Measurements from ENCODE around the gene CCT4.
A peak's percentile ranks its signal among the peaks of the same experiment; 100 is the strongest.
"Not testable (repeated sequence)": the region's sequence is repeated elsewhere in the genome, so short reads cannot be mapped to it uniquely, and the experiment has no call there.

The CCT4 gene

DNA sequence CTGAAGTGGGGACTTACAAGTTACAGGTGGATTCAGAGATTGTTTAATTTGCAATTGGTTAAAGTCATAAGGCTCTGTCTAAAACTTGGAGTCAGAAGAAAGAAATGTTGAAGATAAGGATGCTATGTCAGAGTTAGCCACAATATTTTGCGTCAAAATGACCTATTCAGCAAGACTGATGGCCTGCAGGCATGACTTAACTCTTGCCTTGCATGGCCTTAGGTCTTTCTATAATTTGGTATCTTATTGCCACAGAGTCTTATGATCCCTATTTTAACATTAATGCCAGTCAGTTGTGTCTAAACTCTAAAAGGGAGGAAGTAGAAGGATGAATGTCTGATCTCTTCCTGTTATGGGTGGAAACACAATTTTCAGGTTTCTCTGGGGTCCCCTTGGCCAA, 11.8 kb upstream of the CCT4 start:
- no peaks in the 10 kb centered on the region for H3K9me3 Mint-ChIP-seq (ENCODE audit: low read depth)

DNA sequence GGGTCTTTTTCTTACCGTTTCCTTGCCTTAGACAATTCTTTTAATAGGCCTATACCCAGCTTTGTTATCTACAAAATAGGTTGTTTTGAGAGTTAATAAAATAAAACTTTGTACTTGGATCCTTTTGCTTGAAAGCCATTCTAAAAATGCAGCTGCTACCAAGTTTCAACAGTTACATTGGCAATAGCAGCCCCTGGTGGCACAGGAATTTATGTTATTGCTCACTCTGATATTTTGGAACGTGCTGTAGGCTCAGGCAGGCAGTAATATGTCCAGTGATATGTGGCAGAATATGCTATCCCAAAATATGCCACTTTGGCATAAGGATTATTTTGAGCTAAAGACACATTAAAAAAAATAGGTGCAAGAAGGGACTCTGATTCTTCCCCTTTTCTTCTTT, 10.4 kb upstream of the CCT4 start:
- H3K36me3 Mint-ChIP-seq, result no peaks in the 10 kb centered on the region
- H3K4me3 Mint-ChIP-seq, result no peak overlapping the region
- H3K4me1 Mint-ChIP-seq (ENCODE audit: low read depth), result no peaks in the 10 kb centered on the region
- no peaks in the 10 kb centered on the region for H3K27me3 Mint-ChIP-seq
- no peak overlapping the region for H3K27ac Mint-ChIP-seq
- H3K9me3 Mint-ChIP-seq (ENCODE audit: low read depth), result no peaks in the 10 kb centered on the region

More for the DNA sequence above, 11.8 kb upstream of the CCT4 start:
- H3K27me3 Mint-ChIP-seq, result no peaks in the 10 kb centered on the region
- peaks cover 2% of the 10 kb centered on the region for H3K4me1 Mint-ChIP-seq (ENCODE audit: low read depth)
- H3K4me3 Mint-ChIP-seq, result no peak overlapping the region
- no peaks in the 10 kb centered on the region for H3K36me3 Mint-ChIP-seq
- no peak overlapping the region for H3K27ac Mint-ChIP-seq

DNA sequence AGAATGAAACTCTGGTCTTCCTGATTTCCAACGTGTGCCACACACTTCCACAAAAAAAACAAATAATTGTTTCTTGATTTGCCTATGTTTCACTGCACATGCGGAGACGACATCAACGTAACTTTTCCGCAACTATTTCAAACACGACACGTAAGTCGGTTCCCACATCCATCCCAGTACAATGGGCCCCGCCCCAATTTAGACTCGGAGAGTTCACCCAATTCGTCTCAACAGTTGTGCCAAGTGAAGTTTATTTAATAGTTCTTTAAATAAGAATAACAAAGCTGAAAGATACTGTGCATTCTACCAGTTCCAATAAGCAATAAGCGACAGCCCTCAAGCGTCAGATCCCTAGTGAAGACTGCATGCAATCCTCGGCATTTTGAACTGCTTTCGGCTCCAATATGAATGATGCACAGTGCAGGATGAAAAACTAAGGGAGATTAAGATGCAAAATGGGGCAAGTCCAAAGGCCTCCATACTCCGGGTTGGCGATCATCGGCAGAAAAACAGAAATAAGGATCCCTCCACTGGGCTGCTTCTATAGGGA, 664 bp downstream of the CCT4 start:
- Mint-ChIP-seq H3K27ac (peak overlapping the region; percentile 99), H3K4me3 (peak overlapping the region; percentile 96), H3K27me3 (no peaks in the 10 kb centered on the region), H3K9me3 (ENCODE audit: low read depth) (no peaks in the 10 kb centered on the region), H3K36me3 (peaks cover 14% of the 10 kb centered on the region), H3K4me1 (ENCODE audit: low read depth) (peaks cover 29% of the 10 kb centered on the region)

DNA sequence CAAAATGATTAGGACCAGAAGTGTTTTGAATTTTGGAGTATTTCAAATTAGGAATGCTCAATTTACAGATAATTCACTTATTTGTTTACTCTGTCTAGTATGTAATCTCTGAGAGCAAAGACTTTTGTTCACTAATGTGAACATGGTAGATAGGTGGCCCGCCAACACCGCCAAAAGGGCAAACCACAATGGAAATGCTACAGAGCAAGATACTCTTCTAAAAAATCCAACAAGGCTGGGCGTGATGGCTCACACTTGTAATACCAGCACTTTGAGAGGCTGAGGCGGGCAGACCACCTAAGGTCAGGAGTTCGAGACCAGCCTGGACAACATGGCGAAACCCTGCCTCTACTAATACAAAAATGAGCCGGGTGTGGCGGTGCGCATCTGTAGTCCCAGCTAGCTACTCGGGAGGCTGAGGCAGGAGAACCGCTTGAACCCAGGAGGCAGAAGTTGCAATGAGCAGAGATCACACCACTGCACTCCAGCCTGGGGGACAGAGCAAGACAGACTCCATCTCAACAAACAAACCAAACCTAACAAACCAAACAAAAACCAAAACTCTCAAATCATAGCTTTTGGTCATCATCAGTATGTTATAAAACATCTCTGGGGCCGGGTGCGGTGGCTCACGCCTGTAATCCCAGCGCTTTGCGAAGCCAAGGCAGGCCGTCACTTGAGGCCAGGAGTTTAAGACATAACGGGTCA, 2.4 kb downstream of the CCT4 start:
- Mint-ChIP-seq H3K4me3 (peak overlapping the region; percentile 96), H3K27me3 (no peaks in the 10 kb centered on the region), H3K4me1 (ENCODE audit: low read depth) (peaks cover 30% of the 10 kb centered on the region), H3K9me3 (ENCODE audit: low read depth) (no peaks in the 10 kb centered on the region), H3K27ac (peak overlapping the region; percentile 99), H3K36me3 (peaks cover 14% of the 10 kb centered on the region)

DNA sequence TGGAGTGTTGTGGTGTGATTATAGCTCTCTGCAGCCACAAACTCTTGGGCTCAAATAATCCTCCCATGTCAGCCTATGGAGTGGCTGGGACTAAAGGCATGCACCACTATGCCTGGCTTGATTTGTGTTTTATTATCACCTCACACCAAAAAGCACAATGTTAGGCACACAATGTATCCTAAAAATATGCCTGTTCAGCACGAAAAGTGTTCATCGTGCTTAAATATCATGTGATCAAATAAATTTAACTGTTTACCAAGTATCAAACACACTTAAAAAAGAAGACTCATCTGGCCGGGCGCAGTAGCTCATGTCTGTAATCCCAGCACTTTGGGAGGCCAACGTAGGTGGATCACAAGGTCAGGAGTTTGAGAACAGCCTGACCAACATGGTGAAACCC, 5.6 kb downstream of the CCT4 start:
- Mint-ChIP-seq H3K4me3 (no peak overlapping the region), H3K9me3 (ENCODE audit: low read depth) (no peaks in the 10 kb centered on the region), H3K27ac (no peak overlapping the region), H3K36me3 (peaks cover 14% of the 10 kb centered on the region), H3K27me3 (no peaks in the 10 kb centered on the region), H3K4me1 (ENCODE audit: low read depth) (peaks cover 32% of the 10 kb centered on the region)

DNA sequence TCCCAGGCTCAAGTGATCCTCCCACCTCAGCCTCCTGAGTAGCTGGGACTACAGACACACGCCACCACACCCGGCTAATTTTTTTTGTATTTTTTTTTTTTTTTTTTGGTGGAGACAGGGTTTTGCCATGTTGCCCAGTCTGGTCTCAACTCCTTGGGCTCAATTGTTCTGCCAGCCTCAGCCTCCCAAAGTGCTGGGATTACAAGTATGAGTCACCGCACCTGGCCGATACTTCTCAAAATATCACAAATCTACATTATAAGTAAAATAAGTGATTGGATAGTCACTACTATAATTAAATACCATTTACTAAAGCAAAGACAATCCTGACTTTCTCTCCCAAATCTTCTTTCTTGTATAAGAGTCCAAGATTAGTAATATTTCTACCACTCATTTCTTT, 9.1 kb downstream of the CCT4 start:
- not testable (repeated sequence) for H3K27ac Mint-ChIP-seq; H3K4me3 Mint-ChIP-seq; H3K4me1 Mint-ChIP-seq (ENCODE audit: low read depth); H3K27me3 Mint-ChIP-seq; H3K9me3 Mint-ChIP-seq (ENCODE audit: low read depth); H3K36me3 Mint-ChIP-seq

GRCh38 chr2:61878761-61879160, 9.7 kb downstream of the CCT4 start:
- Mint-ChIP-seq H3K4me1 (ENCODE audit: low read depth) (peaks cover 10% of the 10 kb centered on the region), H3K4me3 (no peak overlapping the region), H3K27ac (no peak overlapping the region), H3K9me3 (ENCODE audit: low read depth) (no peaks in the 10 kb centered on the region), H3K27me3 (no peaks in the 10 kb centered on the region), H3K36me3 (no peaks in the 10 kb centered on the region)

- no peaks in the 10 kb centered on the region for H3K36me3 Mint-ChIP-seq
- no peak overlapping the region for H3K27ac Mint-ChIP-seq
- H3K4me3 Mint-ChIP-seq, result no peak overlapping the region
- H3K9me3 Mint-ChIP-seq (ENCODE audit: low read depth), result no peaks in the 10 kb centered on the region
- H3K4me1 Mint-ChIP-seq (ENCODE audit: low read depth), result peaks cover 10% of the 10 kb centered on the region
- H3K27me3 Mint-ChIP-seq, result no peaks in the 10 kb centered on the region
Measured at GRCh38 chr2:61877571-61878245, 10.7 kb downstream of the CCT4 start.

DNA sequence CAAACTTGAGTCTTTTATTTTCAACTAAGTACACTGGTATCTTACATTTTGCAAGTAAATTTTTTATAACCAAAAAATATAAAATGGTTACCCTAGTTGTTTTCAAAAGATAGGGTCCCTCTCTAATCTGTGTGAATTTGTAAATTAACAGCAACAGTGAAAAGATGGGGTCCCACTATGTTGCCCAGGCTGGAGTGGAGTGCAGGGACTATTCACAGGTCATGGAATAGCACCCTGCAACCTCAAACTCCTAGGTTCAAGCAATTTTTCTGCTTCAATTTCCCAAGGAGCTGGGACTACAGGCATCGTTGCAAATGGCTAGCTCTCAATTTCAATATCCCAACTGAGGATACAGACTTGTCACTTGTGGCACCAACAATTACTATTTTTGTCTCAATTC, 12.1 kb downstream of the CCT4 start:
- Mint-ChIP-seq H3K9me3 (ENCODE audit: low read depth) (no peaks in the 10 kb centered on the region), H3K4me1 (ENCODE audit: low read depth) (peaks cover 10% of the 10 kb centered on the region), H3K27ac (no peak overlapping the region), H3K36me3 (peaks cover 4% of the 10 kb centered on the region), H3K4me3 (no peak overlapping the region), H3K27me3 (no peaks in the 10 kb centered on the region)

GRCh38 chr2:61866482-61867089, 21.9 kb downstream of the CCT4 start:
- H3K4me3 Mint-ChIP-seq; H3K9me3 Mint-ChIP-seq (ENCODE audit: low read depth); H3K4me1 Mint-ChIP-seq (ENCODE audit: low read depth); H3K27me3 Mint-ChIP-seq: not testable (repeated sequence)
- Mint-ChIP-seq H3K36me3 (peaks cover 28% of the 10 kb centered on the region), H3K27ac (peak overlapping the region; percentile 16)

DNA sequence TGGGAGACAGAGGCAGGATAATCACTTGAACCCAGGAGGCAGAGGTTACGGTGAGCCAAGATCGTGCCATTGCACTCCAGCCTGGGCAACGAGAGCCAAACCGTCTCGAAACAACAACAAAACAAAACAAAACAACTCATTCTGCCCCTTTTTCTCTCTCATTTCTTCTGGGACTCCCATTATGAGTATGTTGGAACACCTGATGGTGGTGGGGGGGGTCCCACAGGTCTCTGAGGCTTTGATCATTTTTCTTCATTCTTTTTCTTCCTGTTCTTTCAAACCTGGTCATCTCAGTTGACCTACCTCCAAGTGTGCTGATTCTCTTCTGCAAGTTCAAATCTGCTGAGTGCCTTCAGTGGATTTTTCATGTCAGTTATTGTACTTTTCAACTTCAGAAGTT, 26.4 kb downstream of the CCT4 start:
- Mint-ChIP-seq H3K36me3 (peaks cover 20% of the 10 kb centered on the region), H3K4me3 (no peak overlapping the region), H3K27me3 (no peaks in the 10 kb centered on the region), H3K4me1 (ENCODE audit: low read depth) (peaks cover 1% of the 10 kb centered on the region), H3K9me3 (ENCODE audit: low read depth) (peaks cover 7% of the 10 kb centered on the region), H3K27ac (no peak overlapping the region)

DNA sequence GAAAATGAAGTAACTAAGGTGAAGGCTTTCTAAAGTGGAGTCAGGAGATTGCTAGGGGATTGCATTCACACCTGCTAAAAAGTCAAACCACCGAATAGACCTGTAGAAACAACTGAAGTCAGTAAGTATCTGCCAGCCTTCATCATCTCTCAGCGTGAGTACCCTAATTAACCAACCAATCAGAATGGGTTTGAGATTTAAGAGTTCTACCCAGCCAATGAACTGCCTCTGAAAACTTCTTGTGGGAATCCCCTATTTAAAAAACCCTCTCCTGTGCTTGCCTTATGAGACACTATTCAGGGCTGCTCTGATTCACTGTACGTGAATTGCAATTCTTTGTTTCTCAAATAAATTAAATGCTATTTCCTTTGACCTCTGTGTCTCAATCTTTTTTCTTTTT, 31.2 kb downstream of the CCT4 start:
- H3K27me3 Mint-ChIP-seq, result no peaks in the 10 kb centered on the region
- H3K27ac Mint-ChIP-seq, result no peak overlapping the region
- H3K36me3 Mint-ChIP-seq, result peaks cover 4% of the 10 kb centered on the region
- H3K9me3 Mint-ChIP-seq (ENCODE audit: low read depth), result peaks cover 4% of the 10 kb centered on the region
- H3K4me3 Mint-ChIP-seq, result no peak overlapping the region
- H3K4me1 Mint-ChIP-seq (ENCODE audit: low read depth), result peaks cover 22% of the 10 kb centered on the region

GRCh38 chr2:61855318-61855613, 33.2 kb downstream of the CCT4 start:
- peak overlapping the region; percentile 99 for H3K27ac Mint-ChIP-seq

GRCh38 chr2:61854564-61855317, 33.7 kb downstream of the CCT4 start:
- Mint-ChIP-seq H3K36me3 (peaks cover 3% of the 10 kb centered on the region), H3K27me3 (no peaks in the 10 kb centered on the region), H3K4me1 (ENCODE audit: low read depth) (peaks cover 22% of the 10 kb centered on the region), H3K9me3 (ENCODE audit: low read depth) (no peaks in the 10 kb centered on the region), H3K27ac (peak overlapping the region; percentile 99), H3K4me3 (peak overlapping the region; percentile 94)

More at GRCh38 chr2:61855318-61855613, 33.2 kb downstream of the CCT4 start:
- H3K36me3 Mint-ChIP-seq, result peaks cover 3% of the 10 kb centered on the region
- H3K9me3 Mint-ChIP-seq (ENCODE audit: low read depth), result no peaks in the 10 kb centered on the region
- H3K4me1 Mint-ChIP-seq (ENCODE audit: low read depth), result peaks cover 22% of the 10 kb centered on the region
- H3K27me3 Mint-ChIP-seq, result no peaks in the 10 kb centered on the region
- peak overlapping the region; percentile 94 for H3K4me3 Mint-ChIP-seq

Measured in activated naive CD8-positive, alpha-beta T cell (primary cell).